Measurements from ENCODE around the gene ATXN1. TPM values are rescaled to one million over a fixed set of nuclear protein-coding genes. Genes with fewer than 3 reads are reported as not detected.
"Not testable (repeated sequence)": the region's sequence is repeated elsewhere in the genome, so short reads cannot be mapped to it uniquely, and the experiment has no call there.

ATXN1 gene
- polyA plus RNA-seq, 1 donor, result 13.6 TPM

DNA sequence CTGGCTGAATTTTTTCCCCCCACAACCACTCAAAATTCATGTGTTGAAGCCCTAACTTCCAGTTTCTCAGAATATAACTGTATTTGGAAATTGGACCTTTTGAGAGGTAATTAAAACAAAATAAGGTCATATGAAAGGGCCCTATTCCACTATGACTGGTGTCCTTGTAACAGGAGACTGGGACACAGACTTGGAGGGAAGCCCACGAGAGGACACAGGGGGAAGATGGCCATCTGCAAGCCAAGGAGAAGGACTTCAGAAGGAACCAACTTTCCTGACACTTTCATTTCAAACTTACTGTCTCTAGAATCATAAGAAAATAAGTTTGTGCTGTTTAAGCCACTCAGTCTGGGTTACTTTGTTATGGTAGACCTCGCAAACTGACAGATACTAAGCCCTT is 134.6 kb downstream of the ATXN1 start:
- no peak overlapping the region for H3K27ac ChIP-seq (ENCODE audit: low read length)
- WGBS (ENCODE audit: insufficient coverage, low lambda C conversion rate), result no CpG with 5 or more reads among the region's 2 CpGs
- DNase-seq, result no peak
- no peaks in the 10 kb centered on the region for H3K27me3 ChIP-seq (ENCODE audit: control insufficient read depth, insufficient read depth, low read length)
- no peak overlapping the region for H3K4me3 ChIP-seq (ENCODE audit: low read length)
- peaks cover 2% of the 10 kb centered on the region for H3K36me3 ChIP-seq (ENCODE audit: control insufficient read depth, insufficient read depth, low read length)
- H3K4me1 ChIP-seq (ENCODE audit: control insufficient read depth, insufficient read depth, low read length), result no peaks in the 10 kb centered on the region
- H3K9me3 ChIP-seq (ENCODE audit: control insufficient read depth, low read depth, low read length), result no peaks in the 10 kb centered on the region

DNA sequence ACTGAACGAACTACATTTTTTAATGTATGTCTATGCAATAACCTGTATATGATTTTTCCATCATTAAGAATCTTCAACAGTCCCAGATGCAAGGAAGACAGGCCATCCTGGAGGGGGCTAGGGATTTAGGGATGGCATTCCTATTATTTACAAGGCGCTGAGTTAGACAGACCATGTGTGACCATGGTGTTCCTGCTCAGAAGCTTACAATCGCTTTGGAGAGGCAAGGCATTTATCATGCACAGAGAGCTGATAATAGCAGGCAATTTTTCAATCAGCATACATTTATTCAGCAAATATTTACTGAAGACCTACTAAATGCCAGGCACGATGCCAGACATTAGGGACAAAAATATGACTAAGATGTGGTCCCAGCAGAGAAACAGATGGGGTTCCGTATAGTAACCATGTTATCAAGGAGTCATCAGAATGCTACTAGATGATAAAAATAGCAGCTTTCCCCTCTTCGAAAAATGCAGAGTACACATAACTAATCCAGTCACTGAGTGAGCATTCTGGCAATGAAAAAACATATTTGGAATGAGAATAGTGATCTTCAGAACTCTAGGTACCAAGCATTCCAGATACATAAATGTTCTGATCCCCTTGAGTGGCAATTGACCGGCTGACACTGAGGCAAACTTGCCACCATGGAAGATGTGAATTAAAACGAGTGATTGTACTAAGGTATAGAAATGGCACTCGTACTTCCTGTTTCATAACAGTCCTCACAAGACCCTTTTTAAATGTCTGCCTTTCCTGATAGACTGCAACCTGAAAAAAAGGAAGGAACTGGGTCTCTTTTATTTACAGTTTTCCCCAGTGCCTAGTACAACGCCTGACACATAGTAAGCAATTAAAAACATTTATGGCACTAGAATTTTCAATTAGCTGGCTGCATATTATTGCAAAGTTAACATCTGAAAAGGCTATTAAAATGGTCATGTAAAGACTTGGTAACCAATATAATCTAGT is 135.7 kb downstream of the ATXN1 start:
- Histone ChIP-seq H3K27me3 (ENCODE audit: control insufficient read depth, insufficient read depth, low read length) (no peaks in the 10 kb centered on the region), H3K27ac (ENCODE audit: low read length) (no peak overlapping the region), H3K4me1 (ENCODE audit: control insufficient read depth, insufficient read depth, low read length) (no peaks in the 10 kb centered on the region), H3K36me3 (ENCODE audit: control insufficient read depth, insufficient read depth, low read length) (peaks cover 2% of the 10 kb centered on the region), H3K9me3 (ENCODE audit: control insufficient read depth, low read depth, low read length) (no peaks in the 10 kb centered on the region), H3K4me3 (ENCODE audit: low read length) (no peak overlapping the region)
- 100% methylated on average over 2 of the region's 10 CpGs for WGBS (ENCODE audit: insufficient coverage, low lambda C conversion rate)
- no peak for DNase-seq

DNA sequence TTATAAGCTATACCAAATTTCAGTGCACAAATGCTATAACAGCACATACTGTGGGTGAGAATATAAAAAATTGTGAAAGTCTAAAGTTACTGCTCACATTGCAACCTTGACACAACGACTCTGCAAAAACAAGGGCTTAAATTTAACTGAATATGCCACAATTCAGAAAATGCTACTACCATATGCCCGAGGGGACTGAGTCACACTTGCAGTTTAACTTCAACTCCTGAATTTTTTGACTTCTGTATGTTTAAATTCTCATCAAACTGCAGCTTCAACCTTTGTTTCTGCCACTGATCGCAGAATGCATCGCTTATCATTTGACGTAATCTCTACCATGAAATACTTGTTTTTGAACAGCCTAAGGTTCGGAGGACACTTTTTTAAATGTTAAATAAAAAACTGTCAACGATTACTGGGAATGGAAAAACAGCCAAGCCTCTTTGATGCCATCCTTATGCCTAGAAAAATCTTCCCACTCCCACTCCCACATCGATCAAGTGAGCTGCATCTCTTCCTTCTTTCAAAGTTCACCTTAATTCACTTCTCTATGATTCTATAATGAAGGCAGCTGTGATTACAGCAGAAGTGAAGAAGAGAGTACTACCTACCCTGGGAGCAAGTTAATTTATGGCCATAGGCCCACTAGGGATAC is 136.5 kb downstream of the ATXN1 start:
- H3K4me3 ChIP-seq (ENCODE audit: low read length), result no peak overlapping the region
- H3K27me3 ChIP-seq (ENCODE audit: control insufficient read depth, insufficient read depth, low read length), result no peaks in the 10 kb centered on the region
- no peaks in the 10 kb centered on the region for H3K4me1 ChIP-seq (ENCODE audit: control insufficient read depth, insufficient read depth, low read length)
- no peak for DNase-seq
- H3K27ac ChIP-seq (ENCODE audit: low read length), result no peak overlapping the region
- 100% methylated on average over 2 of the region's 8 CpGs for whole genome bisulfite sequencing (ENCODE audit: insufficient coverage, low lambda C conversion rate)
- H3K9me3 ChIP-seq (ENCODE audit: control insufficient read depth, low read depth, low read length), result no peaks in the 10 kb centered on the region
- H3K36me3 ChIP-seq (ENCODE audit: control insufficient read depth, insufficient read depth, low read length), result no peaks in the 10 kb centered on the region

DNA sequence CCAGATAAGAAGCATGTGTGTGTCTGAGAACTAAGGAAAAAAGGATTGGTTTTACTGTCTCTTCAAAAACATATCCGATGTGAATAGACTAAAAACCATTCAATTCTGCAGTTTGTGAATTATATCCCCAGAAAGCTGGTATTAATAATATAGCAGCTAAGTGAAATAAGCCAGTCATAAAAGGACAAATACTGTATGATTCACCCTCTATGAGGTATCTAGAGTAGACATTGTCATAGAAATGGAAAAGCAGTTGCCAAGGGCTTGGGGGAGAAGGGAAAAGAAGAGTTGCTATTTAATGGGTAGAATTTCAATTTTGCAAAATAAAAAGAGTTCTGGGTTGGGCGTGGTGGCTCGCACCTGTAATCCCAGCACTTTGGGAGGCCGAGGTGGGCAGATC is 137.5 kb downstream of the ATXN1 start:
- no peak for DNase-seq
- no peaks in the 10 kb centered on the region for H3K9me3 ChIP-seq (ENCODE audit: control insufficient read depth, low read depth, low read length)
- no peak overlapping the region for H3K4me3 ChIP-seq (ENCODE audit: low read length)
- no peak overlapping the region for H3K27ac ChIP-seq (ENCODE audit: low read length)
- H3K36me3 ChIP-seq (ENCODE audit: control insufficient read depth, insufficient read depth, low read length), result no peaks in the 10 kb centered on the region
- no peaks in the 10 kb centered on the region for H3K4me1 ChIP-seq (ENCODE audit: control insufficient read depth, insufficient read depth, low read length)
- 100% methylated on average over 4 of the region's 4 CpGs for WGBS (ENCODE audit: insufficient coverage, low lambda C conversion rate)
- H3K27me3 ChIP-seq (ENCODE audit: control insufficient read depth, insufficient read depth, low read length), result no peaks in the 10 kb centered on the region

DNA sequence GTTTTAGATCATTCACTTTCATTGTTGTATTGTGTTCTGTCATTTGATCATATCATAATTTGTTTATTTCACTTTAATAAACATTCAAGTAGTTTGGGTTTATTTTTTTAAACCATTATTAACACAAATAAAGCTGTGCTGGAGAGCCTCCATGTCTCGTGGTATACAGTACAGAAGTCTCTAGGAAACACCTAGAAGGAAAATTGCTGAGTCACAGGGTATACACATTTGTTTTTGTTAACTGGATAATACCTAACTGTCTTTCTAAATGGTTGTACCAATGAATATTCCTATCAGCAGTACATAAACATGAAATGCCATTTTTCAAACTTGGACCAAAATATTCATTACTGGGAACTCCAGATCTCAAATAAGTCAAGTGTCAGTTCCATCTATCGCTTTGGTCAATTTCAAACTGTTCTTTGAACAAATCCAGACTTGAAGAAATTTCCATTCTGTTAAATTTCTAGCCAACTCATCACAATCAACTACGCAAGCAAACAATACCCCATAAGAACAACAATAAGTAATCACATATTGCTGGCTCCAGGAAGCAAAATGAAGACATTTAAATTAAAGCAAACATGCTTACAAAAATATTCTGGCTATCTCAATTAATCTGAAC is 138.1 kb downstream of the ATXN1 start:
- Histone ChIP-seq H3K4me3 (ENCODE audit: low read length) (no peak overlapping the region), H3K36me3 (ENCODE audit: control insufficient read depth, insufficient read depth, low read length) (no peaks in the 10 kb centered on the region), H3K27ac (ENCODE audit: low read length) (no peak overlapping the region), H3K9me3 (ENCODE audit: control insufficient read depth, low read depth, low read length) (no peaks in the 10 kb centered on the region), H3K27me3 (ENCODE audit: control insufficient read depth, insufficient read depth, low read length) (no peaks in the 10 kb centered on the region), H3K4me1 (ENCODE audit: control insufficient read depth, insufficient read depth, low read length) (no peaks in the 10 kb centered on the region)
- WGBS (ENCODE audit: insufficient coverage, low lambda C conversion rate), result 90% methylated on average over 2 of the region's 3 CpGs
- DNase-seq, result no peak

DNA sequence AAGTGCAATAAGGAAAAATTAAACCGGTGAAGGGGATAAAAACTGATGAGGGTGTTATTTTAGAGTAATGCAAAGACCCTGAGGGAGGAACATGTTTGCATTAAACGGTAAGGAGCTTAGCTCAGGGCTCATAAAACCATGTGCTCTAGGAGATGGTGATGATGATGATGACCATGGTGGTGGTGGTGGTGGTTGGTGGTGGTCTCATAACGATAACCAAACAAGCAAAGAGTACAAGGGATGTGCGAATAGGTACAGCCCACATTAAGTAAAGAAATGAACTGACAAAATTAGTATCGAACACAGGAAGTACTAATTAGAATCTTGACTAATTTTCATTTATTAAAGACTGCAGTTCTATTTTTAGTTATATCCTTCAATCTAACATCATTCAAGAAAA is 139.1 kb downstream of the ATXN1 start:
- Histone ChIP-seq H3K27me3 (ENCODE audit: control insufficient read depth, insufficient read depth, low read length) (no peaks in the 10 kb centered on the region), H3K4me1 (ENCODE audit: control insufficient read depth, insufficient read depth, low read length) (no peaks in the 10 kb centered on the region), H3K4me3 (ENCODE audit: low read length) (no peak overlapping the region), H3K36me3 (ENCODE audit: control insufficient read depth, insufficient read depth, low read length) (no peaks in the 10 kb centered on the region), H3K9me3 (ENCODE audit: control insufficient read depth, low read depth, low read length) (no peaks in the 10 kb centered on the region), H3K27ac (ENCODE audit: low read length) (no peak overlapping the region)
- WGBS (ENCODE audit: insufficient coverage, low lambda C conversion rate), result 100% methylated on average over 2 of the region's 5 CpGs
- no peak for DNase-seq

DNA sequence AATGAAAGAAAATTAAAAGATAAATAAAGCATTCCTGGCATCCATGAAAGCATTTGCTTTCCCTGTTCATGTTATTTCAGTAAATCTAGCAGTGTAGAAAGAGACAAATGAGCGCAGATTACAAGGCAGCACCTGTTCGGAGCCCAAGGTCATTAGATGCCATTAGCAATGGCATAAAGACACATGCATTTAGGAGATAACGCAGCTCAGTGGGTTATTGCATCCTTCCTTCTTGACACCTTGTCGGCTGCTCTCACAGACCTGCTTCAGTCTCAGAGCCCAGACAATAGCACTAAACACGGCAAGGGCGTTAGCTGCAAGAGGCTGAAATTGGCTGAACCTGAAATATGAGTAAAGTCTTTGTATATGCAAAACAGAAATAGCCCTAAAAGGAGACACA is 140.3 kb downstream of the ATXN1 start:
- no peaks in the 10 kb centered on the region for H3K4me1 ChIP-seq (ENCODE audit: control insufficient read depth, insufficient read depth, low read length)
- DNase-seq, result no peak
- no peak overlapping the region for H3K4me3 ChIP-seq (ENCODE audit: low read length)
- H3K27ac ChIP-seq (ENCODE audit: low read length), result no peak overlapping the region
- H3K9me3 ChIP-seq (ENCODE audit: control insufficient read depth, low read depth, low read length), result no peaks in the 10 kb centered on the region
- H3K36me3 ChIP-seq (ENCODE audit: control insufficient read depth, insufficient read depth, low read length), result no peaks in the 10 kb centered on the region
- no peaks in the 10 kb centered on the region for H3K27me3 ChIP-seq (ENCODE audit: control insufficient read depth, insufficient read depth, low read length)
- WGBS (ENCODE audit: insufficient coverage, low lambda C conversion rate), result 50% methylated on average over 2 of the region's 6 CpGs

DNA sequence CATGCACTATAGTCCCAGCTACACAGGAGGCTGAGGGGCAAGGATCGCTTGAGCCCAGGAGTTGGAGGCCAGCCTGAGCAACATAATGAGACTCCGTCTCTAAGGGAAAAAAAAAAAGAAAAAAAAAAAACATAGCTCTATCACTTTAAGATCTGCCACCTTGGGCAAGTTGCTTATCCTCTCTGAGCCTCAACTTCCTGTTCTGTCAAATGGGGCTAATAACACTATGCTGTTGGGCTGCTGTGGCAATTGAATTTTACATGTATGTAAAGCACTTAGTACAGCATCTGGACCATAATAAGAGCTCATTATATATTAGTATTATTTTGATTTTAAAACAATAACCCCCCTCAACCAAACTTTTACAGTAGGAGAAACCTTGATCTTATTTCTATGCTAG is 141.5 kb downstream of the ATXN1 start:
- Histone ChIP-seq H3K4me3 (ENCODE audit: low read length) (no peak overlapping the region), H3K36me3 (ENCODE audit: control insufficient read depth, insufficient read depth, low read length) (no peaks in the 10 kb centered on the region), H3K4me1 (ENCODE audit: control insufficient read depth, insufficient read depth, low read length) (no peaks in the 10 kb centered on the region), H3K27me3 (ENCODE audit: control insufficient read depth, insufficient read depth, low read length) (no peaks in the 10 kb centered on the region), H3K27ac (ENCODE audit: low read length) (no peak overlapping the region), H3K9me3 (ENCODE audit: control insufficient read depth, low read depth, low read length) (no peaks in the 10 kb centered on the region)
- no peak for DNase-seq
- WGBS (ENCODE audit: insufficient coverage, low lambda C conversion rate), result no CpG with 5 or more reads among the region's 2 CpGs

DNA sequence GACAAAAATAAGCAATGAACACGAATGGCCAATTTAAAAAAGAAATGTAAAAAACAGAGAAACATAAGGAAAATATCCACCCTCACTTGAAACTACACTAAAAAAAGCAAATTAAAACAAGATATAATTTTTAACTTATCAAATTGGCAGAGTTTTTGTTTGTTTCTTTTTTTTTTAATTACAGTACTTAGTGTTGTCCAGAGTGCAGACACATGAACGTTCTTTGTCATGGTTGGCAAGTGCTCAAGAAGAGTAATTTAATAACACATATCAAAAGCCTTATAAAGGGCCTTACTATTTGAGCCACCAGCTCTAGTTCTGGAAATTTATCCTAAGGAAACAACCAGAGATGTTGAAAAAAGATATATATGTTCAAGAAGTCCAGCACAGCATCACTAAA is 142.3 kb downstream of the ATXN1 start:
- DNase-seq, result no peak
- H3K36me3 ChIP-seq (ENCODE audit: control insufficient read depth, insufficient read depth, low read length), result no peaks in the 10 kb centered on the region
- no peaks in the 10 kb centered on the region for H3K4me1 ChIP-seq (ENCODE audit: control insufficient read depth, insufficient read depth, low read length)
- H3K27ac ChIP-seq (ENCODE audit: low read length), result no peak overlapping the region
- no peak overlapping the region for H3K4me3 ChIP-seq (ENCODE audit: low read length)
- no peaks in the 10 kb centered on the region for H3K9me3 ChIP-seq (ENCODE audit: control insufficient read depth, low read depth, low read length)
- WGBS (ENCODE audit: insufficient coverage, low lambda C conversion rate), result 78% methylated on average over 2 of the region's 2 CpGs
- H3K27me3 ChIP-seq (ENCODE audit: control insufficient read depth, insufficient read depth, low read length), result no peaks in the 10 kb centered on the region

DNA sequence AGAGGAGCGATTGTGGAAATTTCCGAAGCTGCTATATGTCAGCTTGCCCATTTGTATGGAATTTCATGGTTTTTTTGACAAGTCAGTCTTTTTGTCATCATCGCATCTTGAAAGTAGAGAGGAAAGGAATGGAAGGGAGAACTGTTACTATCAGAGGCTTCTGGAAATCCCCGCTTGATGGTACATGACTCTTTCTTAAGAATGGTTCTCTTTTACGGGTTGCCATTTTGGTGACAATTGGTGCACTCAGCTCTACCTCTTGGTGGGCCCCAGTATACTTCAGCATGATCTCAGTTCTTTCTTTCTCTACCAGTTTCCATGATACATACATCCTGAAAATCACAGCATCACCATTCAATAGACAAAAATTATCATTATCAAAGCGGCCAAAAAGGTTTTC is 146.0 kb downstream of the ATXN1 start:
- H3K27ac ChIP-seq (ENCODE audit: low read length); H3K36me3 ChIP-seq (ENCODE audit: control insufficient read depth, insufficient read depth, low read length); H3K9me3 ChIP-seq (ENCODE audit: control insufficient read depth, low read depth, low read length); DNase-seq; H3K4me1 ChIP-seq (ENCODE audit: control insufficient read depth, insufficient read depth, low read length); H3K27me3 ChIP-seq (ENCODE audit: control insufficient read depth, insufficient read depth, low read length); H3K4me3 ChIP-seq (ENCODE audit: low read length): not testable (repeated sequence)
- WGBS (ENCODE audit: insufficient coverage, low lambda C conversion rate), result no CpG with 5 or more reads among the region's 6 CpGs

Measured in large intestine (tissue), 3 donors.